NB4 (cell line): ENCODE measurements around the gene AKAP3.

ENCODE experiments used
- DNase-seq: peaks from one replicate; pipeline ENCODE4 v3.0.0; 2010; ENCODE audit warnings: low read depth
- H3K4me3 ChIP-seq: one replicate; pipeline ENCODE4 v1.5.1; 2011; ENCODE audit warnings: mild to moderate bottlenecking, low read depth, low read length, moderate library complexity
- MAX ChIP-seq: IDR thresholded peaks from 2 replicates; pipeline ENCODE4 v1.6.1; 2011; ENCODE audit warnings: low read depth, low read length
- MYC ChIP-seq: IDR thresholded peaks from 2 replicates; pipeline ENCODE4 v1.6.1; 2011; ENCODE audit warnings: low read depth, low read length
- POLR2A ChIP-seq: IDR thresholded peaks from 2 replicates; pipeline ENCODE4 v1.6.1; 2011; ENCODE audit warnings: mild to moderate bottlenecking; ENCODE audit not compliant: insufficient read length; ENCODE audit errors: extremely low read depth
- TF ChIP-seq, protein P1 (sequence below): IDR thresholded peaks from one replicate; pipeline ENCODE4 v1.5.1; 2012; ENCODE audit warnings: low read depth, low read length

Gene AKAP3

DNA sequence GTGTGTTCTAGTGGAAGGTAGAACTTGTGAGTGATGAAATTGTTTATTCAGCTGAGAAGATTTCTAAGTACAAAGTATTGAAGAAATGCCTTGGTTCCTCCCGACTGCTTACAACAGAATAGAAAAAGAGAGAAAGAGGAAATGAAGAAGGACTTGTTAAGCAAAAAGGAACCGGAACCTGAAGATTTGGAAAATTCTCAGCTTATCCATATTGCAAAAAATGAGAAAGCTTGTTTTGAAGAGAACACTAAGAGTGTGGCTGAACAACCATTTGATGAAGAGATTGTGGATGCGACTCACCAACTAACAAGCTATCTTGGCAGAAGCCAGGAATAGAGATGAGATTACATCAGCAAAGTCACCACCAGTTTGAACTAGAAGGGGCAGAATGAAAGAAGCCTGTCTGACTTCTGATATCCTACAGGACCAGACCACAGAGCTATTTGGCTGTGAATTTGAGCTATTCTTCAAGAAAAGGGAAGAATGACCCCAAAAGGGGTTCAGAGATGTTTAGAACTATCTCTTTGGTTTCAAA is 15.2 kb upstream of the AKAP3 start:
- TF ChIP-seq, protein P1, sequence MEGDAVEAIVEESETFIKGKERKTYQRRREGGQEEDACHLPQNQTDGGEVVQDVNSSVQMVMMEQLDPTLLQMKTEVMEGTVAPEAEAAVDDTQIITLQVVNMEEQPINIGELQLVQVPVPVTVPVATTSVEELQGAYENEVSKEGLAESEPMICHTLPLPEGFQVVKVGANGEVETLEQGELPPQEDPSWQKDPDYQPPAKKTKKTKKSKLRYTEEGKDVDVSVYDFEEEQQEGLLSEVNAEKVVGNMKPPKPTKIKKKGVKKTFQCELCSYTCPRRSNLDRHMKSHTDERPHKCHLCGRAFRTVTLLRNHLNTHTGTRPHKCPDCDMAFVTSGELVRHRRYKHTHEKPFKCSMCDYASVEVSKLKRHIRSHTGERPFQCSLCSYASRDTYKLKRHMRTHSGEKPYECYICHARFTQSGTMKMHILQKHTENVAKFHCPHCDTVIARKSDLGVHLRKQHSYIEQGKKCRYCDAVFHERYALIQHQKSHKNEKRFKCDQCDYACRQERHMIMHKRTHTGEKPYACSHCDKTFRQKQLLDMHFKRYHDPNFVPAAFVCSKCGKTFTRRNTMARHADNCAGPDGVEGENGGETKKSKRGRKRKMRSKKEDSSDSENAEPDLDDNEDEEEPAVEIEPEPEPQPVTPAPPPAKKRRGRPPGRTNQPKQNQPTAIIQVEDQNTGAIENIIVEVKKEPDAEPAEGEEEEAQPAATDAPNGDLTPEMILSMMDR: no peak
- TF ChIP-seq MYC (no peak), MAX (no peak), POLR2A (no peak)
- no peak for DNase-seq
- H3K4me3 ChIP-seq: no peak overlapping the region

DNA sequence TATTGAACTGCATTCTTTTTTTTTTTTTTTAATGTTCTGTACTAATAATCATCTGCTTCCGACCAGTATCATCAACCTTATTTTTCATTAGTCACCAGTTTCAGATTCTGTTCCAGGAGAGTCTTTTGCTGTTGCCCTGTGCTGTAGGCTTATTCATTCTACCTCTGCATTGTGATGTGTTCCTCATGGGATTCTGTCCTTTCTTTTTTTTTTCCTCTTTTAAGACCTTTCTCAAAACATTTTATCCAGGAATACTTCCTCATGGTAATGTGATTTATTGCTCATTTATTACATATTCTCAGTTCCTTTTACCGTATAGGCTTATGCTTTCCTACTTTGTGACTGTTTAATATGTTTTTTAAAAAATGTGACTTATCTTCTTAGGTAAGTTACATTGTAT is 4.8 kb upstream of the AKAP3 start:
- H3K4me3 ChIP-seq: no peak overlapping the region
- TF ChIP-seq POLR2A (no peak), MAX (no peak), MYC (no peak)
- TF ChIP-seq, protein P1: no peak

DNA sequence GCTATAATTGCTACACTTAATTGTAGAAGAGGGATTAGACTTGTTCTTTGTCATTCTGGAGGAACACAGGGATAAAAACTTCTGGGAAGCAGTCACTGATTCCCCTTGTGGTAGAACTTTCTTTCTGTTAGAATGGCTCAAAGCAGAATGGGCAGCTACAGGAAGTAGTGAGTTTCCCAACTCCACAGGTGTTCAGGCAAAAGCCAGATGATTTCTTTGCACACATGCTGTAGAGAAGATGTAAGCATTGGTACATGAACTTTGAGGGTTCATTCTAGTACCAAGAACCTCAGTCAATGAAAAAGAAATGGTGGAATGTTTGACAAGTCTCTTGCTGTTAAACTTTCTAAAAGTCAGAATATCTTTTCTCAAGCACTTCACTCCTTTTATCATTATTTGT is 4.4 kb upstream of the AKAP3 start:
- H3K4me3 ChIP-seq: no peak overlapping the region
- DNase-seq: no peak
- TF ChIP-seq MAX (no peak), POLR2A (no peak)

More for the DNA sequence above, 4.8 kb upstream of the AKAP3 start:
- no peak for DNase-seq

DNA sequence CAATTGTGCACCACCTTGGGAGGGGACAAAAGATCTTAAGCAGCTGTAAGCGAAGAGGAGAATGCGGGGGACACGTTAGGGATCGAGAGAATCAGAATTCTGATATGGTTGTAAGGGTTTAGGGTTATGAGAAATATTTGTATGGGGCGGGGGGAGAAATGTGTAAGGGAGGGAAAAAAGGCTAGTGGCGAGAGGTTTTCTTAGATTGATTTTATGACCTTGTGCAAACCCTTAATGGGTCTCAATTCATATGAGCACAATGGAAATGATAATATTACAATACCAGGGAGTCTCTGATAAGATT is 459 bp upstream of the AKAP3 start:
- no peak for DNase-seq
- H3K4me3 ChIP-seq: peak overlapping the region; percentile 97

DNA sequence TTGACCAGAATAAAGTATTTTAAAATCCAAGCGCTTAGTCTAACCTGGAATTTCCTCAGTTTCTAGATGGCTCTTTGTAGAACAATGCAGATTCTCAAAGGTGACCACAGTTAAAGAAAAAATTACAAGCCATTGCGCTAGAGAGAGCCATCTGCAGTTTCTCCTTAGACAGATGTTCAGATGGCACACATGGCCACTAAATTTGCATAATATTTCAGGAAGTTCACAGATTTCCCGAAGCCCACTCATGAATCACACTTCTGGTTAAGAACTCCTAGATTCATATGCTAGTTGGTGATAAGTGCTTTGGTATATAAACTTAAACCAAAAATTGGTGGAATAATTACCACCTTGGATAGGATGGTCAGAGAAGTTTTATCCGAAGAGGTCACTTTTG is 749 bp downstream of the AKAP3 start:
- DNase-seq: peak; percentile 47
- H3K4me3 ChIP-seq: peak overlapping the region; percentile 97
- no peak for TF ChIP-seq POLR2A
- TF ChIP-seq MYC: peak; percentile 18; the same call in 1 of the 2 replicates
- peak; percentile 53; the same call in 1 of the 2 replicates for TF ChIP-seq MAX

More for the DNA sequence above, 459 bp upstream of the AKAP3 start:
- TF ChIP-seq MYC: no peak
- TF ChIP-seq, protein P1: no peak
- no peak for TF ChIP-seq POLR2A

- no peak for DNase-seq
- no peak overlapping the region for H3K4me3 ChIP-seq
- TF ChIP-seq MAX (no peak), POLR2A (no peak), MYC (no peak)
- TF ChIP-seq, protein P1: no peak
Observed at GRCh38 chr12:4645023-4645422, 3.8 kb downstream of the AKAP3 start.

GRCh38 chr12:4643747-4644146 is 5.1 kb downstream of the AKAP3 start:
- DNase-seq: no peak
- H3K4me3 ChIP-seq: no peak overlapping the region
- TF ChIP-seq MYC (no peak), MAX (no peak), POLR2A (no peak)
- TF ChIP-seq, protein P1: no peak
